HG02763 (cell line): ENCODE data around the gene ATG14.

ENCODE experiments used
- ATAC-seq: cut with Tn5 transposase; IDR thresholded peaks from one replicate; pipeline ENCODE4 v1.9.1; 2021; ENCODE audit warnings: mild to moderate bottlenecking, moderate library complexity; ENCODE audit not compliant: unreplicated experiment

Gene ATG14

DNA sequence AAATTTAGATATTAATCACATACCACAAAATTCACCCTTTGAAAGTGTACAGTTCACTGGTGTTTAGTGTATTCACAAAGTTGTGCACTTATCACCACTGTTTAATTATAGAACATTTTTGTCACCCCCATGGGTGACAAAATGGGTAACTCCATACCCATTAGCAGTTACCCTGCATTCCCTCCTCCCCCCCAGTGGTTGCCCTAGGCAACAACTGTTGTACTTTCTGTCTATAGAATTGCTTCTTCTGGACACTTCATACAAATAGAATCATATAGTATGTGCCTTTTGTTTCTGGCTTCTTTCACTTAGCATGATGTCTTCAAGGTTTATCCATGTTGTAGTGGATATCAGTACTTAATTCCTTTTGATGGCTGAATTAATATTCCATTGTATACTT is 87.7 kb downstream of the ATG14 start:
- ATAC-seq, result no peak

DNA sequence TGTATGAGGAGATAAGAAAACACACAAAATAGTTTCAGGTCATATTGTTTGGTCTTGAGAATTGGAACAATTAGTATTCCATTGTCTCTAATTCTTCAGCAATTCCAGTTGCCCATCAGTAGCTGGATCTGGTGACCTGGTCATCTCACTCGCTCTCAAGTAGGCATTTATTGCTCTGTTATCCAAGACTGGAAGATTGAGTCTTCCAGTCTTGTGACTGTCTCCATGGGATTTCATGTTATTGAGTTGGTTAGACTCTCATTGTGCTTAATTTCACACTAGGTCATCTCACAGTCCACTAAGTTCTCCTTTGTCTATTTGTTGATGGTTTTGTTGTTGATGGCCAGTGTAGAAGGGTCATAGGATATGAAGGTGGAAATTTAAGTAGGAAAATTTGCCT is 92.9 kb downstream of the ATG14 start:
- no peak for ATAC-seq

DNA sequence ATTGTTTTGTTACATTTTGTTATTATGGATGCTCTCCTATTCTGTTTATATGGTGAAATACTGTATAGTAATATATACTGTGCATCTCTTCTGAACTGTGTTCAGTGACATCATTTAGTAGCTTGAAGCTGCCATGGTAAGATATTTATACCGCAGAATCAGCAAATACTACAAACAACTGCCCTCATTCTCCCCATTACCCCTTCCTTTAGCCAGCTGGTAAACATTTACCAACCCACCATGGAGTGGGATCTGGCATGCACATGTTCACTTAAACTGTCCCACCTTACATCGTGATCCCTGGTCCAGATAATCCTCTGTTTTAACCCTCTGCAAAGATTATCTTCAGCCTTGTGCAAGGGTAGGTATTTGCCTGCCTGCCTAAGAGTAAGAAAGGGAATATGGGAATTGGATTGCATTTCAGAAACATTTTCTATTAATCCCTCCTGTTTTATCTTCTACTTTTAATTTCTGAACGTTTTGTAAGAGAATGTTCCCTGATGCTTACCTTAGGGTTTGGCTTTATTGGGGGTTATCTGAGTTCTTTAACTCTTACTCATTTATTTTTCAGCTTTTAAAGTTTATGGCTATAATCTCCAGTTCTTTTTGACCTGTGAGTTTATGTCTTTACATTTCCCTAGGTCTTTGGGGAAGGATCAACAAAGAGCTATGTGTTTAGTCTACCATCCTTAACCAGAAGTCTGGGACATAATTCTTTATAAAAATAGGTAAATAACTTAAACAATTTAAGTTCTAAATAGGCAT is 93.9 kb downstream of the ATG14 start:
- ATAC-seq, result no peak

GRCh38 chr14:55316564-55316963 is 95.1 kb downstream of the ATG14 start:
- ATAC-seq, result no peak
